Measurements from ENCODE around the gene CYTH2. TPM values are rescaled to one million over a fixed set of nuclear protein-coding genes. Genes with fewer than 3 reads are reported as not detected.

Gene CYTH2
- total and polyA plus RNA-seq, 2 of the 8 experiments (the other 6 are each of a cell fraction or from before 2014, with no cell fraction given) = 43.7 to 71.4 TPM

DNA sequence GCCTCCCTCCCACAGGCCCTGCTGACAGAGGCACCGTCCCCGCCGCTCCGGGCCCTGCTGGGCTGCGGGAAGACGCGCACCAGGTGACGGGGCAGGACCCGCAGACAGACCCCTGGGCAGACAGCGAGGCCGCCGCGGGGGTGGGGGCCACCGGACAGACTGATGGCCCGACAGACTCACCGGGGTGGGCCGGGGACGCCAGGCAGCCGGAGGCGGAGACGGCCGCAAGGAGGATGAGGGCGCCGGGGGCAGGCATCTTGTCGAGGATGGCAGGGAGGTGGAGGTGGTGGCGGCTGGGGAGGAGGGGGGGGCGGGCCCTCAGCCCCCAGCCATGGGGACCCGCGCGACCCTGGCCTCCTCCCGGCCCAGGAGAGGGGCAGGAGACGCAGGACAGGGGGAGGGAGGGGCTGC is 42.2 kb downstream of the CYTH2 start (continued):
- TF ChIP-seq CHD7 (IDR thresholded peaks at IDR 0.05; ENCODE audit: insufficient replicate concordance, low read length) (no peak), SIX5 (IDR thresholded peaks at IDR 0.05; ENCODE audit: low read depth, low read length) (no peak), JUND (IDR thresholded peaks at IDR 0.05; ENCODE audit: low read length) (no peak), TEAD4 (IDR thresholded peaks at IDR 0.05; ENCODE audit: low read depth, low read length) (no peak), POU5F1 (IDR thresholded peaks at IDR 0.05; ENCODE audit: low read depth, low read length) (no peak)
